ENCODE results near the gene GCC2.

GRCh38 chr2:108412995-108413710 lies 35.9 kb upstream of the GCC2 start:
- TF ChIP-seq POLR2A (IDR thresholded peaks at IDR 0.05) = no peak
- TF ChIP-seq CTCF (IDR thresholded peaks at IDR 0.05) = no peak
